NCI-H526 (cell line): ENCODE measurements around the gene ING5.

ENCODE experiments used
- DNase-seq, 2 experiments: peaks; one replicate each; lab custom pipeline; 2025; lab: John Stamatoyannopoulos, UW

The ING5 gene

GRCh38 chr2:241760301-241760771 is 58.5 kb downstream of the ING5 start:
- DNase-seq, result no peak

DNA sequence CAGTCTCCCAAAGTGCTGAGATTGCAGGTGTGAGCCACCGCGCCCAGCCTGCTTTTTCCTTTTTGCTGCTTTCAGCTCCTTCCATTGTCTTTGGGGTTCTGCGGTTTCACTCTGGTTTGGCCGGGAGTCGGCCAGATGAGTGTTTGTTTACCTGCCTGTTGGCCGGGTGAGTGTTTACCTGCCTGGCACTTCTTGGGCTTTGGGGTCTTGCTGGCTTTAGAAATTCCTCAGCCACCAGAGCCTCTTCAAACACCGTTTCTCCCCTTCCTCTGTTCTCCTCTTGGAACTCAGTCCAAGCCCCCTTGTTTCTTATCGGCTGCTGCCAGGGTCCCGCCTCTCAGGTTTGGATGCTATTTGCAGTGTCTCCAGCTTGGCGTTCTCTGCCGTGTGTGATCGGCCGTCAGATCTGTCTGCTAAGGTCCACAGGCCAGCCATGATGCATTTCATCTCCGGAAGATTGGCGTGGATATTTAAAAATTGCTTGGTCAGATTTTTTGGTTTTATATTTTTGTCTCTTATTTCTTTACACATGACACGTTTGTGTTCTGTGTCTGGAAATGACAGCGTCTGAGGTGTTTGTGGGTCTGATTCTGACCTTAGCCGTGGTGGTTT is 60.6 kb downstream of the ING5 start:
- no peak for DNase-seq

DNA sequence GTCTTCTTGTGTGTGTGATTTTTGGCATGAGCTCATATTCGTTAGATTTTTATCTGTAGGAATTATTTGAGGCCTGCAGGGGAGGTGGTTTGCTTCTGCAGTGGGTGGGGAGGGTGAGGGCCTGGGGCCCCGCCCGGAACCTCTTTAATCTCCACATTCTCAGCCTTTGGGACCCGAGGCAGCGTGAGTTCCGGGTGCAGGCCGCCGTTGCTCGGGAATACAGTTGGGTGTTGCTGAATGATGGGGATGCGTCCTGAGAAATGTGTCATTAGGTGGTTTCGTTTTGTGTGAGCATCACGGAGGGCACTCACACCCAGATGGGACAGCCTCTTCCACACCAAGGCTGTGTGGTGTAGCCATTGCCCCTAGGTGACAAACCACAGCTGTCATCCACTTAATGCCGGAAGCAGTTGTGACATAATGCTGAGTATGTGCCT is 61.1 kb downstream of the ING5 start:
- DNase-seq, result no peak

DNA sequence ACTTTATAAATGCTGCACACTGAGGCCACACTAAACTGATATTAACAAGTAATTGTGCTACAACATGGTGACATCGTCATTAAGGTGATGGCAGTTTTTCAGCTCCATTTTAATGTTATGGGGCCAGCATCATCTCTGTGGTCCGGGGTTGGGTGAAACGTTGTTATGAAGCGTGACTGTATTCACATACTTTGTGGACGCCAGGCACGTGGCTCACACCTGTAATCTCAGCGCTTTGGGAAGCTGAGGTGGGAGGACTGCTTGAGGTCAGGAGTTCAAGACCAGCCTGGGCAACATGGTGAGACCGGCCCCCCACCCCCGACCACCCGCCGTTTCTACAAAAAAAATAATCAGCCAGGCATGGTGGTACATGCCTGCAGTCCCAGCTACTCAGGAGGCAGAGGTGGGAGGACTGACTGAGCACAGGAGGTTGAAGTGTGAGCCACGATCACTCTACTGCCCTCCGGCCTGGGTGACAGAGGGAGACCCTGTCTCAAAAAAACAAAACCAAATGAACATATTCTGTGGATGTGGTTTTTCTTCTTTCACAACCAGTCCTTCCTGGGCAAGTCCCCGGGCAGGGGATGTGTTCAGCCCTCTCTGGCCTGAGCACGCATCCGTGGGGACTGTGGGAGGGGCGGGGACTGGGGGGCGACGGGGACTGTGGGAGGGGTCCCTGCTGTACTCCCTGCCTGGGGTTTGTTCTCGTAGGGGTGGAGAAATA is 61.9 kb downstream of the ING5 start:
- no peak for DNase-seq

DNA sequence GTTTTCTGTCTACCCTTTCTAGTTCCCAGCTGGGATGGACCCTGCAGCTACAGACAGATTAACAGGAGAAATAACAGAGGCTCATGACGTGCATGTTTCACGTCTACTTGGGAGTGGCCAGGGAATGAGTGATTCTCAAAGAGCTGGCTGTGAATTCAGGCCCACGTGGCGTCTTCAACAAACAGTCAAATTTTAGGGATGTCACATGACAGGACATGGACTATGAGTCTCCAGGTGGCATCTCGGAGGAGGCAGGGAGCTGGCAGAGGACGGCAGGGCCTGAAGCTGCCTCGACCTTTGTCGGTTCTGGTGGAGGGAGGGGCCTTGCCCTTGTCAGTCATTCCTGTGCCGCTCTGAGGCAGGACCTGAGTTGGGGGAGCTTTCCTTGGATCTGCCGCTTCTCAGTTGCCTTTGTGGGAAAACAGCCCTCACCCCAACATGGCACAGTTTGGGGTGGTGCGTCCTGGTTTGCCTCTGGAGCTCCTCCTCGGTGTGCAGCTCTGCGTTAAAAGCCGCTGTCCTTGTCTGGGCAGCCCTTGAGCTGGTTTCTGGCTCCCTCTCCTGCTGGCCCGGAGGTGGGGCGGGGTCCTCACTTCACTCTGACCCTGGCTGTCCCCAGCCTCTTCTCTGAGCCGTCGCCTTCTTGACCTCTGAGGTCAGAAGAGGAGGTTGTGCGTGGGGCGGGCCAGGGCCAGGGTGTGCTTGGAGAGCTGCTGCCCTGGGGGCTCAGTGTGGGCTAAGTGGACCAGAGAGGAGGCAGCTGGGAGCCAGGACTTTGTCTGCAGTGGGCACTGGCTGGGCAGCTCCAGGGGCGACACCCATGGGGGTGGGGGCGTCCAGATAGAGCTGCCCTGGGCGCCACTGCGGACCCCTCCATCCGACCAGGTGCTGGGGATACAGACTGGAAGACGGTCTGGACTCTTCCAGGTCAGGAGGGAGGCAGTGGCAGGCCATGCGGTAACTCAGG is 62.7 kb downstream of the ING5 start:
- DNase-seq, result peak in 1 of 2 experiments; percentile 17

DNA sequence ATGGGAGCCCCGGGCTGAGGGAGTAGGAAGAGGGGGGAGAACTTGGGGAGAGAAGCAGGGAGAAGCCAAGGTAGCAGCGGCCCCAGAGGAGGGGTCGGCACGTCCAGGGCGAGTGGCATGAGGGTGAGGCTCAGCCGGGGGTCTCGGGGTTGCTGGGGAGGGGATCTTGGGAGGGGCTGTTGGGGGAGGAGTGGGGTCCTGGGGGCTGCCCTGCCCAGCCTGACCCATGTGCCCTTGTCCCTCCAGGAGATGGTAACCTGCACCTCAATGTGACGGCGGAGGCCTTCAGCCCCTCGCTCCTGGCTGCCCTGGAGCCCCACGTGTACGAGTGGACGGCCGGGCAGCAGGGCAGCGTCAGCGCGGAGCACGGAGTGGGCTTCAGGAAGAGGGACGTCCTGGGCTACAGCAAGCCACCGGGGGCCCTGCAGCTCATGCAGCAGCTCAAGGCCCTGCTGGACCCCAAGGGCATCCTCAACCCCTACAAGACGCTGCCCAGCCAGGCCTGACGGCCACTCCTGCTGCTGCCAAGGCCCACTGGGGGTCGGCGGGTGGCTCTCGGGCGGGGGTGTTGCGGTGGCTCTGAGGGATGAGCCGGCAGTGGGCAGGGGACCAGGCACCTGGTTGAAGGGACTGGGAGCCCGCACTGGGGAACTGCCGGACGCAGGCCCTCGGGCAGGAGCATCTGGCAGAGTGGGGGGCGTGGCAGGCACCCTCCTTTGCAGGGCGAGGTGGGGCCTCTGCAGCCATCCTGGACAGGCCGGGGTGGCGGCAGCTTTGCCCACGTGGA is 65.8 kb downstream of the ING5 start:
- DNase-seq, result no peak

DNA sequence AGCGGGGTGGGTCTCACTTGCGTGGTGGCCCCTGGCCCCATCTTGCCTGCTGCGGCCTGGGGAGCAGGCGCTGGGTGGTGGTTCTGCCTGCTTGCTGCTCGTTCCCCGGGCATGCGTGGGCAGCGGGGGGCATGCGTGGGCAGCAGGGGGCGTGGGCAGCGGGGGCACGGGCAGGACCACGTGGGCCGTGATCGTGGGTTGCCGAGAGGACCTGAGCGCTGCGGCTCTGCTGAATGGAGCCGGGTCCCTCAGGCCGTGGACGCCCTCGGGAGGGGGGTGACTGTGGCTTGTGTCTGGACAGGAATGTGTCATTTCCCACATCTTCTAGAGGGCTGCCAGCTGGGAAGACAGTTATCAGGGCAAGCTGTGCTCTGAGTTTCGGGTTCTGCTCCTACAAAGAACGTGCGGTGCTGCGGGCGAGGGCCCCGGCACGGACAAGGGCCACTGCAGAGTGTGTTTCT is 66.4 kb downstream of the ING5 start:
- no peak for DNase-seq

DNA sequence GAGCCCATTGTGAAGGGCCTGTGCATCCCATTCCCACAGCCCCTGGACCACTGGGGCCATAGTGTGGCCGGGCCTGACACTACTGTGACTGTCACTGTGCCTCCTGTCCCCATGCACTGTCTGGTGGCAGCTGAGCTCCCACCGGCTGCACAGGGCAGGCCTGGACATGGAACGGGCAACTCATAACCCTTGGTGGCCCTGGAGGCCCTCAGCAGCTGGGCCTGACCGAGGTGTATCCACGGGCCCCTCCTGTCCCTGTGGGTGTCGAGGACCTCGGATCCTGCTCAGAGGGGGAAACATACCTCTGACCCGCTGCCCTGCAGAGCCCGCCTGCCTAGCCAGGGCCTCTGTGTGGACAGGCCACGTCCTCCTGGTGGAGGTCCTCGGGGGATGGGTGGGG is 67.0 kb downstream of the ING5 start:
- no peak for DNase-seq

DNA sequence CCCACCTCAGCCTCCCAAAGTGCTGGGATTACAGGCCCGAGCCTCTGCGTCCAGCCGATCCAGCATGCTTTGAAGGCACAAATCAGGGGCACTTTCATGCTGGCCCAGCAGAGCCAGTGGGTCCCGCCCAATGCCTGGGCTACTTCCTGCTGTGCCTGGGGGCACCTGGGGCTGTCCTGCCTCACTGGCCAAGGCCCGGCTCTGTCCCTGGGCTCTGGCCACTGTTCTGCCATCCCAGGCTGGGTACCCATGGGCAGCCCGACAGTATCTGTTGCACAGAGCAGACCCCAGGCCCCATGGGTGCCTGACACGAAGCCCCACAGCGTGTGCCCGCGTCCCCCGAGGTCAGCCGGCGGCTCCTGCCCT is 68.0 kb downstream of the ING5 start:
- DNase-seq, result no peak

DNA sequence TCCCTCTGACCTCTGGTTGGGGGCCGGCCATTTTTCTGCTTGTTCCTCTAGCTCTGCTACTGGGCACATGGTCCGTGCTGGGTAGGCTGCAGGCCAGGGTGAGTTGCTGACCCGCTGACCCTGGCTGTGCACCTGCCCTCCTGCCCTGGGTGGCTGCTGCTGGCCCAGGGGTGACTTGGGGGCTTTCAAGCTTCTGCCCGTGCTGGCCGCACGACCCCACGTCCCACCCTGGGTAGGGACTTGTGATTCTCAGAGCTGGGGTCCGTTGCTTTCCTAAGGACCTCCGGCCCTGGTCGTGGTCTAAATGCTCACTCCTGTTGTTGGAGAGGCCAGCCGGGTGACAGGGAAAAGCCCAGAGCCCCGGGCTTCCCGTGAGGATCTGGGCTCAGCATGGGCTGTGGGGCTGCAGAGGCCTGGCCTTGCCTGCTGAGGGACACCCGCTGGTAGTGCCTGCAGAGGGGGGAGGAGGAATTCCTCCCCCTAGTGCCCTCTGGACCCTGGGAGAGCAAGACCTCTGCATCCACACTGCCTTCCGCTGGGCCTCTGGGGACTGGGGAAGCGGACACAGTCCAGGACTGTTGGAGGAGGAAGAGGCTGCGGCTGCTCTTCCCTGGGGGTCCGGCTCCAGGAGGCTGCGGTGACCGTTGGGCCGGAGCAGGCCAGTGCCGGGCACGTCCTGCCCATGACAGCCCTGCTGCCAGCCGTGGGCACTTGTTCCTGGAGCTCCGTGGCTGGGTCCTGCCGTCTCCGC is 68.5 kb downstream of the ING5 start:
- no peak for DNase-seq

DNA sequence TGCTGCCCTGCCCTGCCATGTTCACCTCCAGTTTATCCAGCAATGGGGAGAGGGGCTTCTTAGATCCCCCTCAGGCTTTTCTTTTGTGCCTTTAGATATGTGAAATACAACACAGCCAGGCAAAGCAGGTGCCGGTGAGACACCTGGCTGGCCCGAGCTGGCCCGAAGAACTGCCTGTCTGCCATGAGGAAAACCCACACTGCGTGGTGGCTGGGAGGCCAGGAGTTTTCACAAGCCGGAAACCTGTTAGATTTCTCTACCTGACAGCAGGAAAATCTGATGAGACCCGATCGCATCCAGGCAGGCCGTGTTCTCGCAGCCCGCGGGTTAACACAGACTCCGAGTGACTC is 69.1 kb downstream of the ING5 start:
- no peak for DNase-seq

- no peak for DNase-seq
Observed at GRCh38 chr2:241771286-241772062, 69.6 kb downstream of the ING5 start.

DNA sequence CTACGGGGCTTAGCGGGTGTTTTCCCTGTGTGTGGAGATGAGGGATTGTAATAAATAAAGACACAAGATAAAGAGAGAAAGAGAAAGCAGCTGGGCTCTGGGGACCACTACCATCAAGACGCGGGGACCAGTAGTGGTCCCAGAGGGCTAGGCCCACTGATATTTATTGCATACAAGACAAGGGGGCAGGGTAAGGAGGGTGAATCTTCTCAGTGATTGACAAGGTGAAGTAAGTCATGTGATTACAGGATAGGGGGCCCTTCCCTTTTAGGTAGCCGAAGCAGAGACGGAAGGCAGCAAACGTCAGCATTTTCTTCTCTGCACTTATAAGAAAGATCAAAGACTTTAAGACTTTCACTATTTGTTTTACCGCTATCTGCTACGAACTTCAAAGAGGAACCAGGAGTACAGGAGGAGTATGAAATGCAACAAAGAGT is 70.2 kb downstream of the ING5 start:
- DNase-seq, result no peak

GRCh38 chr2:241773511-241774418 is 71.9 kb downstream of the ING5 start:
- no peak for DNase-seq

- DNase-seq, result no peak
Observed at GRCh38 chr2:241774419-241775222, 72.8 kb downstream of the ING5 start.

GRCh38 chr2:241775223-241776177 is 73.7 kb downstream of the ING5 start:
- DNase-seq, result no peak
